HG03558 (cell line): ENCODE data around the gene C14orf180.

Experiments used
- ATAC-seq: cut with Tn5 transposase; IDR thresholded peaks from one replicate; pipeline ENCODE4 v1.9.1; 2021; ENCODE audit warnings: moderate number of reproducible peaks; ENCODE audit not compliant: unreplicated experiment; ENCODE audit errors: extremely low read depth

Gene C14orf180

GRCh38 chr14:104638927-104639450, 59.4 kb downstream of the C14orf180 start:
- ATAC-seq: no peak

DNA sequence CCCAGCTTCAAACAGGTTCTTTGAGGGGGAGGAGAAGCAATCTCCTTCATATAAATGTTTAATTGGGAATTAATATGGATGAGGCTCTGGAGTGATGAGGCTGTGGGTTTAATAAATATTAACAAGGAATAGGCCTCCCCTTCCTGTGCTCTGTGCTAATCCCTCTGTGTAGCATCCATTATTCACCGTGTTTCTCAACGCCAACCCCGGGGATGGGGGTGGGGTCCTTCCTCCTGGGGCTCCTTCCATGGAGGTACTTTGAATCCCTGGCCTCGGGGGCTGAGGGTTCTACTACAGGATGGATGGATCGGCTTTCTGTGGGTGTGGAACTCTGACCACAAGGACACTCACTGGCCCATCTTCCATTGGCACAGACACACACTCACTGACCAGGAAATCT, 59.9 kb downstream of the C14orf180 start:
- ATAC-seq: no peak
